Fibroblast of lung (primary cell): ENCODE measurements around the gene CTSZ.

ENCODE experiments used
- CTCF ChIP-seq, 2 donors: IDR thresholded peaks in 1 of 2; conservative IDR thresholded peaks in 1 of 2; 1 replicate in 1 of 2; 2 replicates in 1 of 2; pipeline ENCODE4 v1.5.1; 2011 to 2012; ENCODE audit warnings: low read length in 2 of 2, control low read depth in 1 of 2, inconsistent platforms in 1 of 2, low read depth in 1 of 2, mild to moderate bottlenecking in 1 of 2
- EZH2 ChIP-seq: IDR thresholded peaks from 2 replicates; pipeline ENCODE4 v1.5.1; 2012; ENCODE audit warnings: low read length, control low read depth, mild to moderate bottlenecking; ENCODE audit errors: missing control alignments

- TF ChIP-seq CTCF (conservative IDR thresholded peaks at IDR 0.05 in 1 of 2, IDR thresholded peaks at IDR 0.05 in 1 of 2; ENCODE audit: low read depth in 1 of 2, low read length in 2 of 2): no peak
- no peak for TF ChIP-seq EZH2
Observed at GRCh38 chr20:59050437-59050836, 43.4 kb upstream of the CTSZ start.
